CD4-positive, alpha-beta memory T cell (primary cell): Measurements from ENCODE around the gene DDX23. TPM values are rescaled to one million over a fixed set of nuclear protein-coding genes. Genes with fewer than 3 reads are reported as not detected.

Source experiments
- CTCF ChIA-PET: fragments of 350-600 bp; sonication (Branson Sonifier 250); formaldehyde crosslinking; loops from one replicate; lab custom pipeline; 2021; ENCODE audit warnings: inconsistent platforms; ENCODE audit not compliant: partially characterized antibody; lab: Charles Lee
- POLR2A ChIA-PET: fragments of 350-600 bp; sonication (Branson Sonifier 250); formaldehyde crosslinking; loops from one replicate; lab custom pipeline; 2021; ENCODE audit not compliant: partially characterized antibody; lab: Charles Lee
- DNase-seq, 5 donors: peaks; one replicate each; pipeline versions ENCODE4 v3.0.0 to v3.0.0-alpha.2; 2020 to 2022; ENCODE audit warnings: mixed read lengths in 1 of 5
- H3K27ac ChIP-seq: one replicate; pipeline ENCODE4 v1.7.0; 2013; ENCODE audit warnings: low read depth, low read length
- H3K27me3 ChIP-seq: 2 replicates; pipeline ENCODE4 v1.7.0; 2013; ENCODE audit warnings: mild to moderate bottlenecking, low read length, moderate library complexity; ENCODE audit not compliant: insufficient read depth
- H3K36me3 ChIP-seq: 2 replicates; pipeline ENCODE4 v1.7.0; 2013; ENCODE audit warnings: mild to moderate bottlenecking, low read length, moderate library complexity; ENCODE audit not compliant: insufficient read depth
- H3K4me1 ChIP-seq: 2 replicates; pipeline ENCODE4 v1.7.0; 2013; ENCODE audit warnings: mild to moderate bottlenecking, low read length, moderate library complexity; ENCODE audit not compliant: insufficient read depth
- H3K4me3 ChIP-seq, 2 donors: one replicate each; pipeline ENCODE4 v1.7.0; 2013; ENCODE audit warnings: low read length in 2 of 2, mild to moderate bottlenecking in 1 of 2
- H3K9me3 ChIP-seq, 2 donors: one replicate each; pipeline ENCODE4 v1.7.0; 2013; ENCODE audit warnings: low read length in 2 of 2, control low read depth in 1 of 2; ENCODE audit not compliant: control insufficient read depth in 1 of 2
- H3K27ac Mint-ChIP-seq, 7 donors: one replicate each; pipeline ENCODE4 v1.8.0; 2020 to 2021; ENCODE audit warnings: mixed read lengths in 7 of 7, mild to moderate bottlenecking in 6 of 7, inconsistent platforms in 3 of 7, moderate library complexity in 3 of 7
- H3K27me3 Mint-ChIP-seq, 2 donors: one replicate each; pipeline ENCODE4 v1.8.0; 2020 to 2021; ENCODE audit warnings: mixed read lengths in 2 of 2
- H3K36me3 Mint-ChIP-seq, 2 donors: one replicate each; pipeline ENCODE4 v1.8.0; 2020 to 2021; ENCODE audit warnings: mixed read lengths in 2 of 2, inconsistent platforms in 1 of 2, mild to moderate bottlenecking in 1 of 2
- H3K4me1 Mint-ChIP-seq, 4 donors: one replicate each; pipeline ENCODE4 v1.8.0; 2020 to 2021; ENCODE audit warnings: mixed read lengths in 4 of 4, mild to moderate bottlenecking in 1 of 4
- H3K4me3 Mint-ChIP-seq, 8 donors: one replicate each; pipeline ENCODE4 v1.8.0; 2020 to 2021; ENCODE audit warnings: mixed read lengths in 8 of 8, mild to moderate bottlenecking in 7 of 8, moderate library complexity in 6 of 8, inconsistent platforms in 3 of 8
- H3K9me3 Mint-ChIP-seq, 8 donors: one replicate each; pipeline ENCODE4 v1.8.0; 2020 to 2021; ENCODE audit warnings: mixed read lengths in 8 of 8, mild to moderate bottlenecking in 5 of 8, inconsistent platforms in 3 of 8, moderate library complexity in 1 of 8
- intact Hi-C: fragments of 100-400 bp; cut with micrococcal nuclease; formaldehyde crosslinking; loops from one replicate; pipeline ENCODE4 v1.15.1; 2023
- polyA plus RNA-seq, 2 donors: library from polyadenylated mRNA; unstranded; fragments of 300-500 nt; fragmentation: Illumina TruSeq; gene quantifications; one replicate each; pipeline ENCODE4 v1.2.3, GENCODE V29; 2021
- total RNA-seq, 2 experiments: library from RNA; stranded (reverse); gene quantifications; one replicate each; pipeline ENCODE4 v1.2.3, GENCODE V29; 2021

The DDX23 gene
- total and polyA plus RNA-seq, 4 experiments from 2014 or later = 14.3 to 158 (median 106) TPM

GRCh38 chr12:48883305-48884161 is 31.6 kb upstream of the DDX23 start:
- Histone ChIP-seq H3K36me3 (no peaks in the 10 kb centered on the region), H3K9me3 (no peaks in the 10 kb centered on the region), H3K27ac (no peak overlapping the region), H3K27me3 (no peaks in the 10 kb centered on the region), H3K4me3 (no peak overlapping the region), H3K4me1 (no peaks in the 10 kb centered on the region)
- ChIA-PET CTCF (interaction anchor here (1.3 to 9.8 kb wide), 3 partner anchors 11 to 60 kb away, joined by 3 to 247 read pairs (median 5); partner anchors contain the start of gene DDX23), POLR2A (interaction anchor here (1.1 kb wide), 1 partner anchor 32 kb away, joined by 3 read pairs; no protein-coding TSS in a partner anchor)
- H3K27me3 Mint-ChIP-seq = peaks cover 15 to 20% of the 10 kb centered on the region in 2 donors
- DNase-seq = no peak
- H3K9me3 Mint-ChIP-seq = peaks cover 0 to 1% (median 0%) of the 10 kb centered on the region in 8 donors
- no peaks in the 10 kb centered on the region for H3K4me1 Mint-ChIP-seq
- H3K4me3 Mint-ChIP-seq = peak overlapping the region in 1 of 8 donors; percentile 27
- intact Hi-C loops = no loop called here
- H3K36me3 Mint-ChIP-seq = no peaks in the 10 kb centered on the region
- H3K27ac Mint-ChIP-seq = no peak overlapping the region

- Histone ChIP-seq H3K27me3 (no peaks in the 10 kb centered on the region), H3K4me1 (no peaks in the 10 kb centered on the region), H3K4me3 (no peak overlapping the region), H3K27ac (no peak overlapping the region), H3K36me3 (no peaks in the 10 kb centered on the region), H3K9me3 (no peaks in the 10 kb centered on the region)
- no peak for DNase-seq
- Mint-ChIP-seq H3K9me3 (peaks cover 0 to 1% (median 0%) of the 10 kb centered on the region in 8 donors), H3K27me3 (peaks cover 15 to 20% of the 10 kb centered on the region in 2 donors), H3K36me3 (no peaks in the 10 kb centered on the region), H3K27ac (no peak overlapping the region), H3K4me1 (no peaks in the 10 kb centered on the region), H3K4me3 (no peak overlapping the region)
- ChIA-PET POLR2A (interaction anchor here (1.1 kb wide), 1 partner anchor 31 kb away, joined by 3 read pairs; no protein-coding TSS in a partner anchor), CTCF (interaction anchor here (9.8 kb wide), 1 partner anchor 27 kb away, joined by 247 read pairs; the partner anchor contains the start of gene DDX23)
- intact Hi-C loops = no loop called here
Measured at GRCh38 chr12:48882972-48883304, 31.0 kb upstream of the DDX23 start.

GRCh38 chr12:48882315-48882687 is 30.3 kb upstream of the DDX23 start:
- ChIA-PET CTCF (interaction anchor here (2.6 kb wide), 1 partner anchor 8 kb away, joined by 12 read pairs; no protein-coding TSS in a partner anchor), POLR2A (interaction anchor here (1.7 kb wide), 1 partner anchor 17 kb away, joined by 5 read pairs; the partner anchor contains the start of gene RND1)
- no peaks in the 10 kb centered on the region for H3K4me1 ChIP-seq
- no peaks in the 10 kb centered on the region for H3K36me3 ChIP-seq
- Mint-ChIP-seq H3K27ac (no peak overlapping the region), H3K4me3 (no peak overlapping the region), H3K36me3 (no peaks in the 10 kb centered on the region), H3K4me1 (no peaks in the 10 kb centered on the region), H3K9me3 (peaks cover 0 to 1% (median 0%) of the 10 kb centered on the region in 8 donors), H3K27me3 (peaks cover 15 to 20% of the 10 kb centered on the region in 2 donors)
- DNase-seq = no peak
- no peak overlapping the region for H3K4me3 ChIP-seq
- H3K27me3 ChIP-seq = no peaks in the 10 kb centered on the region
- no peak overlapping the region for H3K27ac ChIP-seq
- intact Hi-C loops = no loop called here
- H3K9me3 ChIP-seq = no peaks in the 10 kb centered on the region

GRCh38 chr12:48881686-48882314 is 29.8 kb upstream of the DDX23 start:
- intact Hi-C loops = no loop called here
- CTCF ChIA-PET = interaction anchor here (0.7 to 2.6 kb wide), 2 partner anchors 9 to 28 kb away, joined by 3 to 12 read pairs; no protein-coding TSS in a partner anchor
- DNase-seq = no peak
- Histone ChIP-seq H3K4me1 (no peaks in the 10 kb centered on the region), H3K36me3 (no peaks in the 10 kb centered on the region), H3K9me3 (no peaks in the 10 kb centered on the region), H3K27ac (no peak overlapping the region), H3K27me3 (no peaks in the 10 kb centered on the region), H3K4me3 (no peak overlapping the region)
- H3K4me1 Mint-ChIP-seq = no peaks in the 10 kb centered on the region
- POLR2A ChIA-PET = interaction anchor here (1.7 kb wide), 1 partner anchor 17 kb away, joined by 5 read pairs; the partner anchor contains the start of gene RND1
- peaks cover 0 to 1% (median 0%) of the 10 kb centered on the region in 8 donors for H3K9me3 Mint-ChIP-seq
- peaks cover 15 to 20% of the 10 kb centered on the region in 2 donors for H3K27me3 Mint-ChIP-seq
- H3K36me3 Mint-ChIP-seq = no peaks in the 10 kb centered on the region
- H3K4me3 Mint-ChIP-seq = no peak overlapping the region
- no peak overlapping the region for H3K27ac Mint-ChIP-seq

- H3K4me1 ChIP-seq = no peaks in the 10 kb centered on the region
- no peaks in the 10 kb centered on the region for H3K36me3 Mint-ChIP-seq
- peaks cover 0 to 1% (median 0%) of the 10 kb centered on the region in 8 donors for H3K9me3 Mint-ChIP-seq
- no peaks in the 10 kb centered on the region for H3K9me3 ChIP-seq
- no peak for DNase-seq
- H3K27me3 Mint-ChIP-seq = peaks cover 15 to 20% of the 10 kb centered on the region in 2 donors
- ChIA-PET CTCF (interaction anchor here (2.6 kb wide), 1 partner anchor 10 kb away, joined by 12 read pairs; no protein-coding TSS in a partner anchor), POLR2A (interaction anchor here (1.7 kb wide), 1 partner anchor 15 kb away, joined by 5 read pairs; the partner anchor contains the start of gene RND1)
- no peaks in the 10 kb centered on the region for H3K36me3 ChIP-seq
- no peak overlapping the region for H3K27ac Mint-ChIP-seq
- no peak overlapping the region for H3K4me3 Mint-ChIP-seq
- no peaks in the 10 kb centered on the region for H3K27me3 ChIP-seq
- H3K27ac ChIP-seq = no peak overlapping the region
- no peaks in the 10 kb centered on the region for H3K4me1 Mint-ChIP-seq
- intact Hi-C loops = no loop called here
- no peak overlapping the region for H3K4me3 ChIP-seq
Measured at GRCh38 chr12:48880647-48881046, 28.7 kb upstream of the DDX23 start.

GRCh38 chr12:48878548-48878947 is 26.6 kb upstream of the DDX23 start:
- no peak for DNase-seq
- Histone ChIP-seq H3K4me1 (no peaks in the 10 kb centered on the region), H3K36me3 (no peaks in the 10 kb centered on the region), H3K9me3 (no peaks in the 10 kb centered on the region), H3K4me3 (no peak overlapping the region), H3K27ac (no peak overlapping the region), H3K27me3 (no peaks in the 10 kb centered on the region)
- Mint-ChIP-seq H3K27me3 (peaks cover 15 to 20% of the 10 kb centered on the region in 2 donors), H3K4me3 (no peak overlapping the region), H3K4me1 (no peaks in the 10 kb centered on the region), H3K9me3 (peaks cover 0 to 1% (median 0%) of the 10 kb centered on the region in 8 donors), H3K36me3 (no peaks in the 10 kb centered on the region), H3K27ac (no peak overlapping the region)
- ChIA-PET POLR2A (no interaction called here), CTCF (interaction anchor here (1.1 to 1.3 kb wide), 2 partner anchors 11 to 13 kb away, joined by 3 to 4 read pairs; no protein-coding TSS in a partner anchor)
- intact Hi-C loops = no loop called here
